H9 (cell line): ENCODE results near the gene ATP6V1G3. TPM values are rescaled to one million over a fixed set of nuclear protein-coding genes. Genes with fewer than 3 reads are reported as not detected.

Source experiments
- DNase-seq: peaks from one replicate; pipeline ENCODE4 v3.0.0-alpha.2; 2017
- H2AFZ ChIP-seq: one replicate; pipeline ENCODE4 v1.6.1; 2013; ENCODE audit warnings: mild to moderate bottlenecking, low read length, control low read depth, moderate library complexity
- H2AK5ac ChIP-seq: 2 replicates; pipeline ENCODE4 v1.6.1; 2013; ENCODE audit warnings: low read length, control low read depth, mixed read lengths; ENCODE audit not compliant: insufficient read length
- H2BK120ac ChIP-seq: one replicate; pipeline ENCODE4 v1.6.1; 2013; ENCODE audit warnings: low read depth, mild to moderate bottlenecking, low read length, control low read depth, inconsistent platforms; ENCODE audit not compliant: poor library complexity, severe bottlenecking
- H2BK12ac ChIP-seq: 2 replicates; pipeline ENCODE4 v1.6.1; 2013; ENCODE audit warnings: low read length, control low read depth, mixed read lengths, low read depth; ENCODE audit not compliant: insufficient read length
- H2BK15ac ChIP-seq: 2 replicates; pipeline ENCODE4 v1.6.1; 2013; ENCODE audit warnings: low read depth, low read length, control low read depth
- H2BK20ac ChIP-seq: one replicate; pipeline ENCODE4 v1.6.1; 2013; ENCODE audit warnings: low read depth, mild to moderate bottlenecking, low read length, control low read depth, inconsistent platforms; ENCODE audit not compliant: poor library complexity, severe bottlenecking
- H2BK5ac ChIP-seq: 2 replicates; pipeline ENCODE4 v1.6.1; 2013; ENCODE audit warnings: low read length, control low read depth, mixed read lengths; ENCODE audit not compliant: insufficient read length
- H3K14ac ChIP-seq: 2 replicates; pipeline ENCODE4 v1.6.1; 2013; ENCODE audit warnings: low read length, control low read depth; ENCODE audit not compliant: insufficient read depth
- H3K18ac ChIP-seq: 2 replicates; pipeline ENCODE4 v1.6.1; 2013; ENCODE audit warnings: low read depth, mild to moderate bottlenecking, mixed read lengths, low read length, control low read depth; ENCODE audit not compliant: insufficient read length
- H3K23ac ChIP-seq: 2 replicates; pipeline ENCODE4 v1.6.1; 2013; ENCODE audit warnings: low read length, control low read depth, mixed read lengths, low read depth; ENCODE audit not compliant: insufficient read length
- H3K23me2 ChIP-seq: 2 replicates; pipeline ENCODE4 v1.6.1; 2013; ENCODE audit warnings: low read depth, mild to moderate bottlenecking, mixed read lengths, low read length, control low read depth; ENCODE audit not compliant: insufficient read length, poor library complexity, severe bottlenecking
- H3K27ac ChIP-seq: 2 replicates; pipeline ENCODE4 v1.5.1; 2013; ENCODE audit warnings: low read length, control low read depth, mixed read lengths, low read depth; ENCODE audit not compliant: insufficient read length
- H3K27me3 ChIP-seq: 2 replicates; pipeline ENCODE4 v1.6.1; 2013; ENCODE audit warnings: low read length, control low read depth, inconsistent platforms; ENCODE audit not compliant: insufficient read depth
- H3K4ac ChIP-seq: 2 replicates; pipeline ENCODE4 v1.6.1; 2013; ENCODE audit warnings: low read depth, mild to moderate bottlenecking, control low read depth, inconsistent platforms, low read length, moderate library complexity
- H3K4me1 ChIP-seq: 2 replicates; pipeline ENCODE4 v1.6.1; 2013; ENCODE audit warnings: low read length, control low read depth, inconsistent platforms; ENCODE audit not compliant: insufficient read depth
- H3K4me2 ChIP-seq: 2 replicates; pipeline ENCODE4 v1.6.1; 2013; ENCODE audit warnings: low read length, control low read depth, mixed read lengths; ENCODE audit not compliant: insufficient read length, insufficient read depth
- H3K56ac ChIP-seq: 2 replicates; pipeline ENCODE4 v1.6.1; 2013; ENCODE audit warnings: low read depth, mild to moderate bottlenecking, mixed read lengths, low read length, control low read depth; ENCODE audit not compliant: insufficient read length
- H3K79me1 ChIP-seq: 2 replicates; pipeline ENCODE4 v1.6.1; 2013; ENCODE audit warnings: low read depth, mild to moderate bottlenecking, moderate library complexity, low read length, control low read depth, inconsistent platforms; ENCODE audit not compliant: insufficient read depth, poor library complexity, severe bottlenecking
- H3K79me2 ChIP-seq: 2 replicates; pipeline ENCODE4 v1.6.1; 2013; ENCODE audit warnings: low read length, control low read depth, inconsistent platforms; ENCODE audit not compliant: insufficient read depth
- H3K9ac ChIP-seq: 2 replicates; pipeline ENCODE4 v1.6.1; 2013; ENCODE audit warnings: low read length, control low read depth, mixed read lengths; ENCODE audit not compliant: insufficient read length; ENCODE audit errors: extremely low read depth
- H3K9me3 ChIP-seq: one replicate; pipeline ENCODE4 v1.6.1; 2013; ENCODE audit warnings: low read depth, low read length, inconsistent platforms; ENCODE audit not compliant: control insufficient read depth
- H3T11ph ChIP-seq: one replicate; pipeline ENCODE4 v1.6.1; 2013; ENCODE audit warnings: mild to moderate bottlenecking, low read length, control low read depth, inconsistent platforms
- H4K20me1 ChIP-seq: one replicate; pipeline ENCODE4 v1.6.1; 2013; ENCODE audit not compliant: control insufficient read depth, insufficient read length, insufficient read depth
- H4K5ac ChIP-seq: 2 replicates; pipeline ENCODE4 v1.6.1; 2013; ENCODE audit warnings: low read depth, mild to moderate bottlenecking, mixed read lengths, low read length, control low read depth; ENCODE audit not compliant: insufficient read length
- H4K8ac ChIP-seq: replicated peaks from 2 replicates; pipeline ENCODE4 v1.6.1; 2013; ENCODE audit warnings: low read length, control low read depth, mixed read lengths, low read depth; ENCODE audit not compliant: insufficient read length
- H4K91ac ChIP-seq: 2 replicates; pipeline ENCODE4 v1.6.1; 2013; ENCODE audit warnings: low read depth, mild to moderate bottlenecking, moderate library complexity, mixed read lengths, low read length, control low read depth; ENCODE audit not compliant: insufficient read length
- H3K27ac Mint-ChIP-seq, 3 experiments: 2 replicates in 2 of 3; 3 replicates in 1 of 3; pipeline ENCODE4 v1.8.0; 2020 to 2021; ENCODE audit warnings: mixed read lengths in 3 of 3, mild to moderate bottlenecking in 1 of 3, moderate library complexity in 1 of 3
- H3K27me3 Mint-ChIP-seq: 2 replicates; pipeline ENCODE4 v1.8.0; 2021; ENCODE audit warnings: low read depth, mild to moderate bottlenecking, moderate library complexity, mixed read lengths
- H3K36me3 Mint-ChIP-seq, 3 experiments: 2 replicates in 2 of 3; 3 replicates in 1 of 3; pipeline ENCODE4 v1.8.0; 2020 to 2021; ENCODE audit warnings: low read depth in 3 of 3, mixed read lengths in 3 of 3; ENCODE audit not compliant: insufficient read depth in 1 of 3
- H3K4me1 Mint-ChIP-seq, 2 experiments: 2 replicates each; pipeline ENCODE4 v1.8.0; 2020; ENCODE audit warnings: mixed read lengths in 2 of 2
- H3K4me3 Mint-ChIP-seq, 2 experiments: 2 replicates in 1 of 2; 3 replicates in 1 of 2; pipeline ENCODE4 v1.8.0; 2020 to 2021; ENCODE audit warnings: mild to moderate bottlenecking in 2 of 2, mixed read lengths in 2 of 2, moderate library complexity in 1 of 2
- H3K9me3 Mint-ChIP-seq, 2 experiments: 2 replicates in 1 of 2; 3 replicates in 1 of 2; pipeline ENCODE4 v1.8.0; 2020; ENCODE audit warnings: mild to moderate bottlenecking in 2 of 2, mixed read lengths in 2 of 2, moderate library complexity in 1 of 2
- CTCF ChIP-seq: fragments of 200-600 bp; sonication (generic); conservative IDR thresholded peaks from 3 replicates; pipeline ENCODE4 v1.8.0; 2021; ENCODE audit warnings: antibody characterized with exemption, mild to moderate bottlenecking
- WGBS: extraction: QIAGEN DNeasy Blood & Tissue Kit; methylation state at CpG from one replicate; pipeline ENCODE4 v1.1.7; 2013; ENCODE audit warnings: missing lambda C conversion rate, low lambda C conversion rate, mixed read lengths; ENCODE audit not compliant: insufficient read length; ENCODE audit errors: extremely low coverage; 5-methylcytosine and 5-hydroxymethylcytosine counted together
- total RNA-seq: library from RNA; stranded (reverse); gene quantifications from 2 replicates; pipeline ENCODE4 v1.2.1, GENCODE V29; 2021

ATP6V1G3 gene
- total RNA-seq, 1 experiment from 2014 or later: not detected

GRCh38 chr1:198490224-198490623 lies 50.3 kb downstream of the ATP6V1G3 start:
- H3T11ph ChIP-seq: no peak overlapping the region
- TF ChIP-seq CTCF: no peak
- H4K5ac ChIP-seq: no peak overlapping the region
- H2BK5ac ChIP-seq: no peak overlapping the region
- no CpG with 5 or more reads among the region's 1 CpG for WGBS
- H2AFZ ChIP-seq: no peak overlapping the region
- DNase-seq: no peak
- no peak overlapping the region for H3K4ac ChIP-seq
- H3K23me2 ChIP-seq: no peaks in the 10 kb centered on the region
- H3K27ac ChIP-seq: no peak overlapping the region
- Mint-ChIP-seq H3K27ac (peak overlapping the region in 1 of 3 experiments; percentile 2; a peak in 1 of 7 replicates), H3K9me3 (no peaks in the 10 kb centered on the region), H3K4me3 (no peak overlapping the region), H3K4me1 (no peaks in the 10 kb centered on the region; a peak in 1 of 4 replicates), H3K36me3 (no peaks in the 10 kb centered on the region), H3K27me3 (no peaks in the 10 kb centered on the region)
- H2BK12ac ChIP-seq: no peak overlapping the region
- no peak overlapping the region for H2AK5ac ChIP-seq
- no peaks in the 10 kb centered on the region for H3K79me1 ChIP-seq
- no peak overlapping the region for H3K14ac ChIP-seq
- H3K79me2 ChIP-seq: no peaks in the 10 kb centered on the region
- no peaks in the 10 kb centered on the region for H4K20me1 ChIP-seq
- H2BK120ac ChIP-seq: no peak overlapping the region
- no peak overlapping the region for H3K9ac ChIP-seq
- no peak overlapping the region for H3K23ac ChIP-seq
- H3K9me3 ChIP-seq: no peaks in the 10 kb centered on the region
- no peak overlapping the region for H3K18ac ChIP-seq
- no peak overlapping the region for H2BK20ac ChIP-seq
- H3K56ac ChIP-seq: no peak overlapping the region
- no peak overlapping the region for H2BK15ac ChIP-seq
- no peak overlapping the region for H4K8ac ChIP-seq
- H4K91ac ChIP-seq: no peak overlapping the region
- no peak overlapping the region for H3K4me2 ChIP-seq
- no peaks in the 10 kb centered on the region for H3K4me1 ChIP-seq
- no peaks in the 10 kb centered on the region for H3K27me3 ChIP-seq
